OCI-LY7 (cell line): ENCODE data around the gene HUNK. TPM values are rescaled to one million over a fixed set of nuclear protein-coding genes. Genes with fewer than 3 reads are reported as not detected.

Experiments
- BruUV-seq: library from RNA; stranded (reverse); fragments of 400-500 nt; replicated peaks from 2 replicates; lab custom pipeline; 2021; lab: Mats Ljungman, UMichigan
- CTCF ChIA-PET: fragments of 300-600 bp; sonication (Branson Sonifier 250); formaldehyde crosslinking; loops from one replicate; lab custom pipeline; 2022; ENCODE audit warnings: antibody characterized with exemption; ENCODE audit not compliant: unreplicated experiment; lab: Charles Lee
- POLR2A ChIA-PET: fragments of 300-600 bp; sonication (Branson Sonifier 250); formaldehyde crosslinking; loops from one replicate; lab custom pipeline; 2022; ENCODE audit warnings: antibody characterized with exemption; lab: Charles Lee
- DNase-seq: peaks from one replicate; pipeline ENCODE4 v3.0.0-alpha.2; 2015; ENCODE audit warnings: low spot score
- H2AFZ ChIP-seq: fragments of 200-600 bp; sonication (generic), shearing (Covaris generic); 2 replicates; pipeline ENCODE4 v1.6.1; 2014; ENCODE audit warnings: mild to moderate bottlenecking, antibody characterized with exemption, low read length, moderate library complexity
- H3K27ac ChIP-seq: fragments of 200-600 bp; sonication (generic); 2 replicates; pipeline ENCODE4 v1.5.1; 2014; ENCODE audit warnings: mixed run types, low read depth, mild to moderate bottlenecking, moderate library complexity, low read length, inconsistent platforms; ENCODE audit not compliant: poor library complexity, severe bottlenecking
- H3K36me3 ChIP-seq: fragments of 200-600 bp; sonication (generic); 2 replicates; pipeline ENCODE4 v1.6.1; 2014; ENCODE audit warnings: mild to moderate bottlenecking, antibody characterized with exemption, low read length, moderate library complexity, mixed read lengths; ENCODE audit not compliant: insufficient read depth
- H3K4me1 ChIP-seq: fragments of 200-600 bp; sonication (generic); 2 replicates; pipeline ENCODE4 v1.5.1; 2014; ENCODE audit warnings: mild to moderate bottlenecking, low read length; ENCODE audit not compliant: insufficient read depth, poor library complexity, severe bottlenecking
- H3K4me2 ChIP-seq: fragments of 200-600 bp; sonication (generic); 2 replicates; pipeline ENCODE4 v1.6.1; 2014; ENCODE audit warnings: mild to moderate bottlenecking, low read length
- H3K4me3 ChIP-seq: fragments of 200-600 bp; sonication (generic); 2 replicates; pipeline ENCODE4 v1.5.1; 2014; ENCODE audit warnings: mild to moderate bottlenecking, low read depth, low read length; ENCODE audit not compliant: poor library complexity, severe bottlenecking
- H3K79me2 ChIP-seq: fragments of 200-600 bp; sonication (generic); 2 replicates; pipeline ENCODE4 v1.6.1; 2016; ENCODE audit warnings: low read depth, mild to moderate bottlenecking, low read length, moderate library complexity, mixed read lengths; ENCODE audit not compliant: insufficient read depth
- H3K9me2 ChIP-seq: fragments of 200-600 bp; sonication (generic); 2 replicates; pipeline ENCODE4 v1.6.1; 2016; ENCODE audit warnings: mild to moderate bottlenecking, low read length, mixed read lengths; ENCODE audit not compliant: insufficient read depth
- H3K9me3 ChIP-seq: fragments of 200-600 bp; sonication (generic); 2 replicates; pipeline ENCODE4 v1.6.1; 2014; ENCODE audit warnings: mild to moderate bottlenecking, mixed run types, low read length, mixed read lengths
- H4K20me1 ChIP-seq: fragments of 200-600 bp; sonication (generic); 2 replicates; pipeline ENCODE4 v1.6.1; 2014; ENCODE audit warnings: mild to moderate bottlenecking, antibody characterized with exemption, low read length, moderate library complexity, mixed read lengths; ENCODE audit not compliant: insufficient read depth
- EZH2phosphoT487 ChIP-seq: fragments of 200-600 bp; sonication (generic); IDR thresholded peaks from 2 replicates; pipeline ENCODE4 v1.6.1; 2018; ENCODE audit warnings: low read depth, borderline replicate concordance, mild to moderate bottlenecking, mixed run types, antibody characterized with exemption, low read length, moderate library complexity, mixed read lengths
- intact Hi-C: fragments of 100-400 bp; cut with micrococcal nuclease; formaldehyde crosslinking; loops from one replicate; pipeline ENCODE4 v1.10.0; 2022; ENCODE audit not compliant: unreplicated experiment
- total RNA-seq, 2 experiments: library from RNA; depleted of rRNA in 1 of 2; stranded (reverse); fragments of >200 nt in 1 of 2; shearing (Covaris generic) in 1 of 2; gene quantifications; 2 replicates each; pipeline ENCODE4 v1.2.3, GENCODE V29; 2014 to 2022
- TF ChIP-seq, protein P1 (sequence below): fragments of 200-600 bp; sonication (generic); conservative IDR thresholded peaks from 2 replicates; pipeline ENCODE4 v1.5.1; 2014; ENCODE audit warnings: mild to moderate bottlenecking, antibody characterized with exemption, low read length, moderate library complexity, mixed read lengths

Gene HUNK
- total RNA-seq, 2 experiments from 2014 or later = 0.35 to 5.5 TPM

DNA sequence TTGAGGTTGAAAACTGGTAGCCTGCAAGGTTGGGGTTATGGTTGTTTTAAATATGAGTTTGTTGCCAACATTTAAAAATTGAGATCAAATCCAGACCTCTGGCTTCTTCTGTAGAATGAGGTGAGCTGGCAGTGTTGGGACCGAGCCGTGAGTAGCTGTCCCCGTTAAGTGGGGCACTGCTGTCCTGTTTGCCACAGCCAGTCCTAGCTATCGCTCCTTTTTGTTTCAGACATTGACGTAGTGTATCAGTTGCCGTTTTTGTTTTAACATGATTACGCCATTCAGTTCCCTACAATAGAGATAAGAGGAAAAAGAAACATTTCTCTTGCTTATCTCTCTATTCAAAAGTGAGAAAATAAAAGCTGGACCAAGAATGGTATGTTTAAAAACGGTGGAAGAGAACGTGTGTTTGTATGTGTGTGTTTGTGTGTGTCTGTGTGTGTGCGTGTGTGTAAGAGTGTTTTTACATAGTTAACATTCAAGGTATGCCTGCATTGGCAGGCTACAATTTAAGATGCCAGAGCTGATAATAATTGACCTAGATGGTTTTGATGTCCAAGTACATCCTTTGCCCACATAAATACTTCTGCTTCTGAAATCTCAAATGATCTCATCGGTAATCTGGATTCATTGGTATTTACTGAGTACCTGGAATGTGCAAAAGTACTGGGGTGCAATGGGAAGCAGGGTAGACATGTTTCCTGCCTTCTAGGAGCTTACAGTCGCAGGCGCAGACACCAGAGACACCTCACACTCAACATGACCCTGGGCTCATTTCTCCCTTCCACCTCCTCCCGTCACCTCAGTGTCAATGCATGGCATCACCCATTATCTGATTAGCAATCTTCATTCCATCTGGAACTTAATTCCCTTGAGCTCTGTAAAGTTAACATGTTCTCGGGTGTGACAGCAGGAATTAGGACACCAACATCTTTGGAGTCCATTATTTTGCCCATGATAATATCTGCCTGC is 65.8 kb downstream of the HUNK start:
- Histone ChIP-seq H3K79me2 (no peaks in the 10 kb centered on the region), H3K4me1 (no peaks in the 10 kb centered on the region), H4K20me1 (no peaks in the 10 kb centered on the region), H3K4me2 (no peak overlapping the region), H3K9me3 (no peaks in the 10 kb centered on the region), H3K9me2 (no peaks in the 10 kb centered on the region), H3K36me3 (no peaks in the 10 kb centered on the region), H2AFZ (no peak overlapping the region), H3K27ac (no peak overlapping the region), H3K4me3 (no peak overlapping the region)
- ChIA-PET CTCF (interaction anchor here (0.5 kb wide), 1 partner anchor 132 kb away, joined by 3 read pairs; no protein-coding TSS in a partner anchor), POLR2A (interaction anchor here (0.7 kb wide), 1 partner anchor 204 kb away, joined by 6 read pairs; no protein-coding TSS in a partner anchor)
- no TSS peak for BruUV-seq
- intact Hi-C loops = no loop called here
- DNase-seq = no peak
- TF ChIP-seq EZH2phosphoT487 = no peak
- TF ChIP-seq, protein P1, sequence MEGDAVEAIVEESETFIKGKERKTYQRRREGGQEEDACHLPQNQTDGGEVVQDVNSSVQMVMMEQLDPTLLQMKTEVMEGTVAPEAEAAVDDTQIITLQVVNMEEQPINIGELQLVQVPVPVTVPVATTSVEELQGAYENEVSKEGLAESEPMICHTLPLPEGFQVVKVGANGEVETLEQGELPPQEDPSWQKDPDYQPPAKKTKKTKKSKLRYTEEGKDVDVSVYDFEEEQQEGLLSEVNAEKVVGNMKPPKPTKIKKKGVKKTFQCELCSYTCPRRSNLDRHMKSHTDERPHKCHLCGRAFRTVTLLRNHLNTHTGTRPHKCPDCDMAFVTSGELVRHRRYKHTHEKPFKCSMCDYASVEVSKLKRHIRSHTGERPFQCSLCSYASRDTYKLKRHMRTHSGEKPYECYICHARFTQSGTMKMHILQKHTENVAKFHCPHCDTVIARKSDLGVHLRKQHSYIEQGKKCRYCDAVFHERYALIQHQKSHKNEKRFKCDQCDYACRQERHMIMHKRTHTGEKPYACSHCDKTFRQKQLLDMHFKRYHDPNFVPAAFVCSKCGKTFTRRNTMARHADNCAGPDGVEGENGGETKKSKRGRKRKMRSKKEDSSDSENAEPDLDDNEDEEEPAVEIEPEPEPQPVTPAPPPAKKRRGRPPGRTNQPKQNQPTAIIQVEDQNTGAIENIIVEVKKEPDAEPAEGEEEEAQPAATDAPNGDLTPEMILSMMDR = no peak

DNA sequence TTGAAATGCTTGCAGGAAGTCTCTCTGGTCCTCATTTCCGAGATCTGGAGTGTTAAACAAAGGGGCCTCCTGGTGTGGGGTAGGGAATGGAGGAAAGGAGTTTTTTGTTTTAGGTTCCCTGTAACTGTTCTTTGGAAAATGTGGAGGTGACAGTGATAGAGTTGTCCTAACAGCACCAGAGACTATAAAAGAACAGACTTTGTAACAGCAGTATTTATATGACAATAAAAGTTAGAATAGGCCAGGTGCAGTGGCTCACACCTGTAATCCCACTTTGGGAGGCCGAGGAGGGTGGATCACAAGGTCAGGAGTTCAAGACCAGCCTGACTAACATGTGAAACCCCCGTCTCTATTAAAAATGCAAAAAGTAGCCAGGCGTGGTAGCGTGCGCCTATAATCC is 68.9 kb downstream of the HUNK start:
- Histone ChIP-seq H3K4me1 (no peaks in the 10 kb centered on the region), H3K9me3 (no peaks in the 10 kb centered on the region), H3K4me2 (no peak overlapping the region), H3K36me3 (no peaks in the 10 kb centered on the region), H3K4me3 (no peak overlapping the region), H3K27ac (no peak overlapping the region), H3K79me2 (no peaks in the 10 kb centered on the region), H3K9me2 (no peaks in the 10 kb centered on the region), H2AFZ (no peak overlapping the region), H4K20me1 (no peaks in the 10 kb centered on the region)
- TF ChIP-seq EZH2phosphoT487 = no peak
- TF ChIP-seq, protein P1 = no peak
- CTCF ChIA-PET = no interaction called here
- intact Hi-C loops = no loop called here
- POLR2A ChIA-PET = no interaction called here
- no TSS peak for BruUV-seq
- DNase-seq = no peak

DNA sequence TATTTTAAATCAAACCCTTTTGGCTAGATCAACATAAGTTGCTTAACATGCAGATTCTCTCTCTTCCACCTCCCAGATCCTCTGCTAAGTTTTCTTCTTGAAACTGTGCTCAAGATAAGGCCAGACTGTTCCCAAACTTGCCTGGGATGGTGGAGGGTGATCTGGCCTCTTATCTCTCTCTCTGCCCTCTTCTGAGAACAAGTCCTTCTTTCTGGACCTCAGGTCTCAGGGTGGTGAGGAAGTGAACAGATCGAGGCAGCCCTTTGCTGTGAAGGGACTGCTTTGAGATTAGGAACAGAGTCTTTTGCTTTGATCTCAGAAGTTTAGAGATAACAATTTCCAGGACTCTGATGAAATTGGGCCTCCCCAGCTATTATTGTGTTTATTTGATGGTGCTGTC is 70.7 kb downstream of the HUNK start:
- intact Hi-C loops = no loop called here

More for the DNA sequence above, 70.7 kb downstream of the HUNK start:
- Histone ChIP-seq H3K9me3 (no peaks in the 10 kb centered on the region), H4K20me1 (no peaks in the 10 kb centered on the region), H3K36me3 (no peaks in the 10 kb centered on the region), H3K27ac (no peak overlapping the region), H3K4me1 (no peaks in the 10 kb centered on the region), H2AFZ (no peak overlapping the region), H3K79me2 (no peaks in the 10 kb centered on the region), H3K4me2 (no peak overlapping the region), H3K4me3 (no peak overlapping the region), H3K9me2 (no peaks in the 10 kb centered on the region)
- DNase-seq = no peak
- ChIA-PET CTCF (no interaction called here), POLR2A (interaction anchor here (0.7 to 1.3 kb wide), 2 partner anchors 9 to 429 kb away, joined by 4 read pairs; no protein-coding TSS in a partner anchor)
- BruUV-seq = no TSS peak
- TF ChIP-seq, protein P1 = no peak
- TF ChIP-seq EZH2phosphoT487 = no peak
